HEK293 (cell line): ENCODE data around the gene EIF1B.

ENCODE experiments used
- CTCF ChIA-PET: fragments of 350-600 bp; formaldehyde crosslinking; extraction: SDS; loops from one replicate; lab custom pipeline; 2021; ENCODE audit warnings: antibody characterized with exemption; lab: Yijun Ruan, JAX
- POLR2A ChIA-PET: fragments of 300-600 bp; formaldehyde crosslinking; extraction: SDS; loops from one replicate; lab custom pipeline; 2020; ENCODE audit warnings: antibody characterized with exemption, inconsistent platforms; lab: Yijun Ruan, JAX
- H3K27ac ChIP-seq: fragments of 200-500 bp; sonication (Bioruptor generic); 2 replicates; pipeline ENCODE4 v1.5.1; 2014; ENCODE audit warnings: low read depth, low read length, control low read depth, inconsistent platforms; ENCODE audit errors: extremely low read depth
- H3K36me3 ChIP-seq, 2 experiments: fragments of 200-500 bp in 1 of 2; sonication (Bioruptor generic) in 1 of 2; 1 replicate in 1 of 2; 2 replicates in 1 of 2; pipeline ENCODE4 v1.5.1; 2014 to 2017; ENCODE audit warnings: inconsistent platforms in 2 of 2, low read length in 2 of 2; ENCODE audit not compliant: control insufficient read depth in 2 of 2, insufficient read depth in 1 of 2
- H3K4me1 ChIP-seq: fragments of 200-500 bp; sonication (Bioruptor generic); 2 replicates; pipeline ENCODE4 v1.5.1; 2014; ENCODE audit warnings: mild to moderate bottlenecking, low read length, inconsistent platforms; ENCODE audit not compliant: control insufficient read depth, insufficient read depth
- H3K4me3 ChIP-seq: 2 replicates; pipeline ENCODE4 v1.5.1; 2011; ENCODE audit warnings: low read depth, mild to moderate bottlenecking, control low read depth, low read length, moderate library complexity
- H3K9me3 ChIP-seq: fragments of 200-500 bp; sonication (Bioruptor generic); 2 replicates; pipeline ENCODE4 v1.5.1; 2014; ENCODE audit warnings: low read depth, low read length, inconsistent platforms; ENCODE audit not compliant: control insufficient read depth, insufficient read depth
- HOXA7 ChIP-seq: sonication (generic); formaldehyde crosslinking; IDR thresholded peaks from 2 replicates; pipeline ENCODE4 v1.8.1; 2022; ENCODE audit warnings: missing genetic modification reagents, borderline replicate concordance
- HOXD13 ChIP-seq: sonication (generic); formaldehyde crosslinking; IDR thresholded peaks from 2 replicates; pipeline ENCODE4 v1.8.0; 2022; ENCODE audit warnings: missing genetic modification reagents, borderline replicate concordance
- PRDM1 ChIP-seq: fragments of 450-650 bp; formaldehyde crosslinking; IDR thresholded peaks from 2 replicates; pipeline ENCODE4; 2016; ENCODE audit warnings: missing biosample characterization, missing genetic modification characterization
- SP7 ChIP-seq: fragments of 450-650 bp; formaldehyde crosslinking; IDR thresholded peaks from 2 replicates; pipeline ENCODE4 v1.5.1; 2016; ENCODE audit warnings: missing biosample characterization, missing genetic modification characterization
- ZIC2 ChIP-seq: fragments of 450-650 bp; formaldehyde crosslinking; IDR thresholded peaks from 2 replicates; pipeline ENCODE4 v1.5.1; 2016; ENCODE audit warnings: missing biosample characterization, missing genetic modification characterization
- ZNF16 ChIP-seq: fragments of 450-650 bp; formaldehyde crosslinking; IDR thresholded peaks from 2 replicates; pipeline ENCODE4 v1.5.1; 2016; ENCODE audit warnings: low read depth, missing biosample characterization, missing genetic modification characterization
- ZNF174 ChIP-seq: fragments of 450-650 bp; formaldehyde crosslinking; IDR thresholded peaks from 2 replicates; pipeline ENCODE4 v1.5.0; 2017; ENCODE audit warnings: missing biosample characterization, mild to moderate bottlenecking, missing genetic modification characterization
- ZNF37A ChIP-seq: fragments of 450-650 bp; IDR thresholded peaks from 2 replicates; pipeline ENCODE4 v1.5.1; 2018; ENCODE audit warnings: missing biosample characterization, missing genetic modification characterization
- ZNF473 ChIP-seq: fragments of 450-650 bp; formaldehyde crosslinking; IDR thresholded peaks from 2 replicates; pipeline ENCODE4 v1.5.1; 2017; ENCODE audit warnings: missing biosample characterization, missing genetic modification characterization
- ZNF660 ChIP-seq: fragments of 450-650 bp; IDR thresholded peaks from 2 replicates; pipeline ENCODE4 v1.5.1; 2018; ENCODE audit warnings: missing biosample characterization, mild to moderate bottlenecking, missing genetic modification characterization
- TF ChIP-seq, protein P1 (sequence below): fragments of 450-650 bp; formaldehyde crosslinking; IDR thresholded peaks from 2 replicates; pipeline ENCODE4 v1.5.1; 2016; ENCODE audit warnings: missing biosample characterization, missing genetic modification characterization
- TF ChIP-seq, protein P2 (sequence below): fragments of 450-650 bp; formaldehyde crosslinking; conservative IDR thresholded peaks from 2 replicates; pipeline ENCODE4 v1.5.1; 2016; ENCODE audit warnings: low read depth, missing biosample characterization, missing genetic modification characterization
- TF ChIP-seq, protein P3 (sequence below): fragments of 450-650 bp; formaldehyde crosslinking; IDR thresholded peaks from 2 replicates; pipeline ENCODE4 v1.5.1; 2016; ENCODE audit warnings: missing biosample characterization, missing genetic modification characterization
- TF ChIP-seq, protein P4 (sequence below): fragments of 450-650 bp; formaldehyde crosslinking; IDR thresholded peaks from 2 replicates; pipeline ENCODE4 v1.5.1; 2017; ENCODE audit warnings: missing biosample characterization, missing genetic modification characterization

The EIF1B gene

DNA sequence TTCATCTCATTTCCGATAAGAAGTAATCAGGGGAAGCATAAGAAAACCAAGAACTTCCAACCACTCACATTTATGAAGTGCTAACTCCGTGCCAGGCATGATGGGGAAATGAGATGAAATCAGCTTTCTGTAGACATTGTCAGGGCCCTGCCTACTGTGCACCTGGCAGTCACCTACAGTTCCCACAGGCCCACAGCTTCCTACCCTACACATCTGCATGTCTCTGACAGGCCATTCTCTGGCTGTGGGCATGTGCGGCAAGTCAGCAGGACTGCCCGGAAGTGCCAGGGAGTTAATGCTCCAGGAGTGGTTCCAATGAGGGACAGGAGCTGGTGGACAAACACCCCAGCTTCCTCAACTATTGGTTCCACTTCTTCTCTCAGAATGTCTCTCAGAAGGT, 24.3 kb downstream of the EIF1B start:
- Histone ChIP-seq H3K4me3 (no peak overlapping the region), H3K27ac (no peak overlapping the region)
- POLR2A ChIA-PET: no interaction called here

DNA sequence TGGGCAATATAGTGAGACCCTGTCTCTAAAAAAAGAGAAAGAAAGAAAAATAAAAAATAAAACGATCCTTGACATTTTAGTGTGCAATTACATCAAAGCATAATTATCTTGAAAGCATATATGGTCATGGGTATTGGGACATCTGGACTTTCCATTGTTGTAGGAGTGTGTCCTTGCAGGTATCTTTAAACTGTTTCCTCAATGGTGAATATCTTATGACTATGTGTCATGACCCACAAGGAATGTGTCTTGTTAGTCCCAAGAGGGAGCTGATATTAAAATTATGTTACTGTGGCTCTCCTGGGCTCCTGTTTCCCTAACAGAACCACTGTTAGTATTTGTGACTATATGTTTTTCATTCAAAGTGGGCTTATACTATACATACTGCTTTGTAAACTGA, 26.6 kb downstream of the EIF1B start:
- CTCF ChIA-PET: interaction anchor here (1.1 kb wide), 1 partner anchor 19 kb away, joined by 5 read pairs; no protein-coding TSS in a partner anchor
- no peaks in the 10 kb centered on the region for H3K4me1 ChIP-seq
- H3K9me3 ChIP-seq: no peaks in the 10 kb centered on the region
- POLR2A ChIA-PET: no interaction called here
- no peak overlapping the region for H3K27ac ChIP-seq
- no peak overlapping the region for H3K4me3 ChIP-seq
- H3K36me3 ChIP-seq: no peaks in the 10 kb centered on the region
- TF ChIP-seq PRDM1 (tag by site-specific recombination) (no peak), HOXD13 (CRISPR knock-in tag) (no peak), ZNF37A (tag by site-specific recombination) (no peak), ZNF473 (tag by site-specific recombination) (no peak), ZNF174 (tag by site-specific recombination) (no peak), ZNF16 (tag by site-specific recombination) (no peak), ZNF660 (tag by site-specific recombination) (no peak), HOXA7 (no peak), ZIC2 (no peak)
- TF ChIP-seq, protein P1, sequence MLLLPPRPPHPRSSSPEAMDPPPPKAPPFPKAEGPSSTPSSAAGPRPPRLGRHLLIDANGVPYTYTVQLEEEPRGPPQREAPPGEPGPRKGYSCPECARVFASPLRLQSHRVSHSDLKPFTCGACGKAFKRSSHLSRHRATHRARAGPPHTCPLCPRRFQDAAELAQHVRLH (tag by site-specific recombination): no peak
- TF ChIP-seq, protein P2, sequence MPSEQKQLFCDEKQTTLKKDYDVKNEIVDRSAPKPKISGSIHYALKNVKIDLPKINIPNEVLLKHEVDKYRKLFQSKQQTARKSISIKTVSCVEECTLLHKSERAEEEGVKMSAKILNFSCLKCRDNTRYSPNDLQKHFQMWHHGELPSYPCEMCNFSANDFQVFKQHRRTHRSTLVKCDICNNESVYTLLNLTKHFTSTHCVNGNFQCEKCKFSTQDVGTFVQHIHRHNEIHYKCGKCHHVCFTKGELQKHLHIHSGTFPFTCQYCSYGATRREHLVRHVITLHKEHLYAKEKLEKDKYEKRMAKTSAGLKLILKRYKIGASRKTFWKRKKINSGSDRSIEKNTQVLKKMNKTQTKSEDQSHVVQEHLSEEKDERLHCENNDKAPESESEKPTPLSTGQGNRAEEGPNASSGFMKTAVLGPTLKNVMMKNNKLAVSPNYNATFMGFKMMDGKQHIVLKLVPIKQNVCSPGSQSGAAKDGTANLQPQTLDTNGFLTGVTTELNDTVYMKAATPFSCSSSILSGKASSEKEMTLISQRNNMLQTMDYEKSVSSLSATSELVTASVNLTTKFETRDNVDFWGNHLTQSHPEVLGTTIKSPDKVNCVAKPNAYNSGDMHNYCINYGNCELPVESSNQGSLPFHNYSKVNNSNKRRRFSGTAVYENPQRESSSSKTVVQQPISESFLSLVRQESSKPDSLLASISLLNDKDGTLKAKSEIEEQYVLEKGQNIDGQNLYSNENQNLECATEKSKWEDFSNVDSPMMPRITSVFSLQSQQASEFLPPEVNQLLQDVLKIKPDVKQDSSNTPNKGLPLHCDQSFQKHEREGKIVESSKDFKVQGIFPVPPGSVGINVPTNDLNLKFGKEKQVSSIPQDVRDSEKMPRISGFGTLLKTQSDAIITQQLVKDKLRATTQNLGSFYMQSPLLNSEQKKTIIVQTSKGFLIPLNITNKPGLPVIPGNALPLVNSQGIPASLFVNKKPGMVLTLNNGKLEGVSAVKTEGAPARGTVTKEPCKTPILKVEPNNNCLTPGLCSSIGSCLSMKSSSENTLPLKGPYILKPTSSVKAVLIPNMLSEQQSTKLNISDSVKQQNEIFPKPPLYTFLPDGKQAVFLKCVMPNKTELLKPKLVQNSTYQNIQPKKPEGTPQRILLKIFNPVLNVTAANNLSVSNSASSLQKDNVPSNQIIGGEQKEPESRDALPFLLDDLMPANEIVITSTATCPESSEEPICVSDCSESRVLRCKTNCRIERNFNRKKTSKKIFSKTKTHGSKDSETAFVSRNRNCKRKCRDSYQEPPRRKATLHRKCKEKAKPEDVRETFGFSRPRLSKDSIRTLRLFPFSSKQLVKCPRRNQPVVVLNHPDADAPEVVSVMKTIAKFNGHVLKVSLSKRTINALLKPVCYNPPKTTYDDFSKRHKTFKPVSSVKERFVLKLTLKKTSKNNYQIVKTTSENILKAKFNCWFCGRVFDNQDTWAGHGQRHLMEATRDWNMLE (tag by site-specific recombination): no peak
- TF ChIP-seq, protein P3, sequence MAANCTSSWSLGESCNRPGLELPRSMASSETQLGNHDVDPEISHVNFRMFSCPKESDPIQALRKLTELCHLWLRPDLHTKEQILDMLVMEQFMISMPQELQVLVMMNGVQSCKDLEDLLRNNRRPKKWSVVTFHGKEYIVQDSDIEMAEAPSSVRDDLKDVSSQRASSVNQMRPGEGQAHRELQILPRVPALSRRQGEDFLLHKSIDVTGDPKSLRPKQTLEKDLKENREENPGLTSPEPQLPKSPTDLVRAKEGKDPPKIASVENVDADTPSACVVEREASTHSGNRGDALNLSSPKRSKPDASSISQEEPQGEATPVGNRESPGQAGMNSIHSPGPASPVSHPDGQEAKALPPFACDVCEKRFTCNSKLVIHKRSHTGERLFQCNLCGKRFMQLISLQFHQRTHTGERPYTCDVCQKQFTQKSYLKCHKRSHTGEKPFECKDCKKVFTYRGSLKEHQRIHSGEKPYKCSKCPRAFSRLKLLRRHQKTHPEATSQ (tag by site-specific recombination): no peak
- TF ChIP-seq, protein P4, sequence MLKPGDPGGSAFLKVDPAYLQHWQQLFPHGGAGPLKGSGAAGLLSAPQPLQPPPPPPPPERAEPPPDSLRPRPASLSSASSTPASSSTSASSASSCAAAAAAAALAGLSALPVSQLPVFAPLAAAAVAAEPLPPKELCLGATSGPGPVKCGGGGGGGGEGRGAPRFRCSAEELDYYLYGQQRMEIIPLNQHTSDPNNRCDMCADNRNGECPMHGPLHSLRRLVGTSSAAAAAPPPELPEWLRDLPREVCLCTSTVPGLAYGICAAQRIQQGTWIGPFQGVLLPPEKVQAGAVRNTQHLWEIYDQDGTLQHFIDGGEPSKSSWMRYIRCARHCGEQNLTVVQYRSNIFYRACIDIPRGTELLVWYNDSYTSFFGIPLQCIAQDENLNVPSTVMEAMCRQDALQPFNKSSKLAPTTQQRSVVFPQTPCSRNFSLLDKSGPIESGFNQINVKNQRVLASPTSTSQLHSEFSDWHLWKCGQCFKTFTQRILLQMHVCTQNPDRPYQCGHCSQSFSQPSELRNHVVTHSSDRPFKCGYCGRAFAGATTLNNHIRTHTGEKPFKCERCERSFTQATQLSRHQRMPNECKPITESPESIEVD (tag by site-specific recombination): no peak

More for the DNA sequence above, 24.3 kb downstream of the EIF1B start:
- CTCF ChIA-PET: interaction anchor here (0.6 kb wide), 1 partner anchor 139 kb away, joined by 3 read pairs; no protein-coding TSS in a partner anchor
- Histone ChIP-seq H3K4me1 (no peaks in the 10 kb centered on the region), H3K9me3 (no peaks in the 10 kb centered on the region), H3K36me3 (no peaks in the 10 kb centered on the region)
- no peak for TF ChIP-seq SP7
